RWPE1 (cell line): ENCODE measurements around the gene PPP1R3G.

Experiments used
- CTCF ChIA-PET: fragments of 350-600 bp; sonication (Branson Sonifier 250); formaldehyde crosslinking; extraction: SDS; loops from one replicate; lab custom pipeline; 2021; lab: Yijun Ruan, JAX
- POLR2A ChIA-PET: fragments of 400-600 bp; formaldehyde crosslinking; extraction: SDS; loops from one replicate; lab custom pipeline; 2020; ENCODE audit warnings: antibody characterized with exemption; ENCODE audit not compliant: low non-redundant PET; lab: Yijun Ruan, JAX
- DNase-seq: peaks from one replicate; pipeline ENCODE4 v3.0.0; 2012; ENCODE audit warnings: low spot score
- H3K27ac ChIP-seq: fragments of 450-650 bp; 2 replicates; pipeline ENCODE4 v1.5.1; 2017
- CTCF ChIP-seq: fragments of 450-650 bp; conservative IDR thresholded peaks from 2 replicates; pipeline ENCODE4 v1.5.1; 2017; ENCODE audit warnings: low read depth, mild to moderate bottlenecking

Gene PPP1R3G

GRCh38 chr6:5046430-5046829 is 38.7 kb upstream of the PPP1R3G start:
- no peak for DNase-seq
- H3K27ac ChIP-seq, result no peak overlapping the region
- ChIA-PET POLR2A (no interaction called here), CTCF (no interaction called here)
- no peak for TF ChIP-seq CTCF

GRCh38 chr6:5050009-5050408 is 35.1 kb upstream of the PPP1R3G start:
- no peak for DNase-seq
- H3K27ac ChIP-seq, result no peak overlapping the region
- no peak for TF ChIP-seq CTCF
- ChIA-PET CTCF (interaction anchor here (0.6 kb wide), 1 partner anchor 758 kb away, joined by 3 read pairs; no protein-coding TSS in a partner anchor), POLR2A (no interaction called here)

GRCh38 chr6:5051394-5051793 is 33.7 kb upstream of the PPP1R3G start:
- no peak overlapping the region for H3K27ac ChIP-seq
- POLR2A ChIA-PET, result no interaction called here
- no peak for DNase-seq
- CTCF ChIA-PET, result no interaction called here
- TF ChIP-seq CTCF, result no peak

GRCh38 chr6:5053038-5053437 is 32.1 kb upstream of the PPP1R3G start:
- DNase-seq, result no peak
- no peak for TF ChIP-seq CTCF
- POLR2A ChIA-PET, result no interaction called here
- CTCF ChIA-PET, result no interaction called here
- H3K27ac ChIP-seq, result no peak overlapping the region

- POLR2A ChIA-PET, result no interaction called here
These were observed 31.3 kb upstream of the PPP1R3G start for GRCh38 chr6:5053864-5054244.

GRCh38 chr6:5054245-5054873 is 30.8 kb upstream of the PPP1R3G start:
- ChIA-PET POLR2A (no interaction called here), CTCF (no interaction called here)
- TF ChIP-seq CTCF, result no peak
- DNase-seq, result no peak
- H3K27ac ChIP-seq, result no peak overlapping the region

More at GRCh38 chr6:5053864-5054244, 31.3 kb upstream of the PPP1R3G start:
- CTCF ChIA-PET, result no interaction called here
- DNase-seq, result no peak
- H3K27ac ChIP-seq, result no peak overlapping the region
- TF ChIP-seq CTCF, result no peak
